ENCODE results near the gene CFAP92. TPM values are rescaled to one million over a fixed set of nuclear protein-coding genes. Genes with fewer than 3 reads are reported as not detected.
A peak's percentile ranks its signal among the peaks of the same experiment; 100 is the strongest.

Gene CFAP92
- total and polyA plus RNA-seq, 7 experiments from 2014 or later: 0.10 to 1.4 (median 0.46) TPM

- H3K4me3 ChIP-seq (ENCODE audit: low read length): no peak overlapping the region
- H3K9me3 ChIP-seq (ENCODE audit: control insufficient read depth in 2 of 3, low read length in 3 of 3): no peaks in the 10 kb centered on the region
- H3K27me3 Mint-ChIP-seq: no peaks in the 10 kb centered on the region
- DNase-seq (no peak), ATAC-seq (no peak)
- POLR2A ChIA-PET: interaction anchor here (1.1 to 1.8 kb wide), 4 partner anchors 15 to 295 kb away, joined by 3 to 6 read pairs (median 4); no protein-coding TSS in a partner anchor
- peaks cover 0 to 1% (median 0%) of the 10 kb centered on the region in 11 donors for H3K9me3 Mint-ChIP-seq
- H3K27me3 ChIP-seq (ENCODE audit: control insufficient read depth in 2 of 2, insufficient read depth in 2 of 2, low read length in 2 of 2): no peaks in the 10 kb centered on the region
- H3K4me1 ChIP-seq (ENCODE audit: control insufficient read depth in 2 of 2, insufficient read depth in 2 of 2, low read length in 2 of 2): peaks cover 12 to 16% of the 10 kb centered on the region in 2 donors
- no peaks in the 10 kb centered on the region for H3K36me3 ChIP-seq (ENCODE audit: control insufficient read depth in 2 of 3, insufficient read depth in 3 of 3, low read length in 3 of 3)
- H3K27ac Mint-ChIP-seq: peak overlapping the region in 2 of 9 donors; percentile 25 to 59
- H3K36me3 Mint-ChIP-seq: peaks cover 0 to 5% (median 0%) of the 10 kb centered on the region in 5 donors
- H3K27ac ChIP-seq (ENCODE audit: low read depth, low read length): no peak overlapping the region
- H3K4me3 Mint-ChIP-seq: no peak overlapping the region
- intact Hi-C loops (cut with micrococcal nuclease): no loop called here
- CTCF ChIA-PET: interaction anchor here (0.6 to 1.5 kb wide), 5 partner anchors 22 to 279 kb away, joined by 3 to 7 read pairs (median 3); no protein-coding TSS in a partner anchor
- peaks cover 19 to 54% (median 46%) of the 10 kb centered on the region in 7 donors for H3K4me1 Mint-ChIP-seq
Observed at GRCh38 chr3:129022114-129023007, 28.5 kb upstream of the CFAP92 start.

GRCh38 chr3:129021140-129021551 lies 27.3 kb upstream of the CFAP92 start:
- Histone ChIP-seq H3K36me3 (ENCODE audit: control insufficient read depth in 2 of 3, insufficient read depth in 3 of 3, low read length in 3 of 3) (no peaks in the 10 kb centered on the region), H3K4me3 (ENCODE audit: low read length) (no peak overlapping the region), H3K4me1 (ENCODE audit: control insufficient read depth in 2 of 2, insufficient read depth in 2 of 2, low read length in 2 of 2) (peaks cover 16 to 20% of the 10 kb centered on the region in 2 donors), H3K27me3 (ENCODE audit: control insufficient read depth in 2 of 2, insufficient read depth in 2 of 2, low read length in 2 of 2) (no peaks in the 10 kb centered on the region), H3K9me3 (ENCODE audit: control insufficient read depth in 2 of 3, low read length in 3 of 3) (no peaks in the 10 kb centered on the region), H3K27ac (ENCODE audit: low read depth, low read length) (no peak overlapping the region)
- peaks cover 0 to 5% (median 0%) of the 10 kb centered on the region in 5 donors for H3K36me3 Mint-ChIP-seq
- H3K27me3 Mint-ChIP-seq: no peaks in the 10 kb centered on the region
- ATAC-seq (no peak), DNase-seq (no peak)
- ChIA-PET CTCF (interaction anchor here (1.1 to 1.5 kb wide), 2 partner anchors 17 to 51 kb away, joined by 3 to 7 read pairs; no protein-coding TSS in a partner anchor), POLR2A (interaction anchor here (1.2 kb wide), 1 partner anchor 296 kb away, joined by 3 read pairs; no protein-coding TSS in a partner anchor)
- H3K9me3 Mint-ChIP-seq: peaks cover 0 to 1% (median 0%) of the 10 kb centered on the region in 11 donors
- H3K4me1 Mint-ChIP-seq: peaks cover 19 to 55% (median 48%) of the 10 kb centered on the region in 7 donors
- peak overlapping the region in 1 of 9 donors; percentile 12 for H3K27ac Mint-ChIP-seq
- no peak overlapping the region for H3K4me3 Mint-ChIP-seq
- intact Hi-C loops (cut with micrococcal nuclease): no loop called here

- no peaks in the 10 kb centered on the region for H3K36me3 ChIP-seq (ENCODE audit: control insufficient read depth in 2 of 3, insufficient read depth in 3 of 3, low read length in 3 of 3)
- no peak overlapping the region for H3K27ac Mint-ChIP-seq
- ATAC-seq (no peak), DNase-seq (no peak)
- H3K9me3 Mint-ChIP-seq: peaks cover 0 to 1% (median 0%) of the 10 kb centered on the region in 11 donors
- no peaks in the 10 kb centered on the region for H3K27me3 Mint-ChIP-seq
- H3K27me3 ChIP-seq (ENCODE audit: control insufficient read depth in 2 of 2, insufficient read depth in 2 of 2, low read length in 2 of 2): no peaks in the 10 kb centered on the region
- H3K4me3 Mint-ChIP-seq: no peak overlapping the region
- peaks cover 17 to 22% of the 10 kb centered on the region in 2 donors for H3K4me1 ChIP-seq (ENCODE audit: control insufficient read depth in 2 of 2, insufficient read depth in 2 of 2, low read length in 2 of 2)
- H3K36me3 Mint-ChIP-seq: peaks cover 0 to 5% (median 0%) of the 10 kb centered on the region in 5 donors
- CTCF ChIA-PET: interaction anchor here (0.8 to 1.5 kb wide), 3 partner anchors 16 to 51 kb away, joined by 3 to 7 read pairs (median 3); no protein-coding TSS in a partner anchor
- no peak overlapping the region for H3K27ac ChIP-seq (ENCODE audit: low read depth, low read length)
- H3K9me3 ChIP-seq (ENCODE audit: control insufficient read depth in 2 of 3, low read length in 3 of 3): no peaks in the 10 kb centered on the region
- H3K4me1 Mint-ChIP-seq: peaks cover 20 to 55% (median 48%) of the 10 kb centered on the region in 7 donors
- intact Hi-C loops (cut with micrococcal nuclease): no loop called here
- no peak overlapping the region for H3K4me3 ChIP-seq (ENCODE audit: low read length)
- POLR2A ChIA-PET: interaction anchor here (0.7 to 1.8 kb wide), 4 partner anchors 24 to 295 kb away, joined by 3 to 6 read pairs (median 3); a partner anchor contains a TSS
Observed at GRCh38 chr3:129020691-129021090, 26.8 kb upstream of the CFAP92 start.

GRCh38 chr3:129019266-129019665 lies 25.4 kb upstream of the CFAP92 start:
- DNase-seq: no peak
- CTCF ChIA-PET: interaction anchor here (1.0 to 1.3 kb wide), 2 partner anchors 15 to 48 kb away, joined by 4 to 5 read pairs; no protein-coding TSS in a partner anchor
- no peaks in the 10 kb centered on the region for H3K36me3 ChIP-seq (ENCODE audit: control insufficient read depth in 2 of 3, insufficient read depth in 3 of 3, low read length in 3 of 3)
- POLR2A ChIA-PET: interaction anchor here (0.8 to 1.8 kb wide), 7 partner anchors 9 to 297 kb away, joined by 3 to 9 read pairs (median 3); a partner anchor contains a TSS
- no peaks in the 10 kb centered on the region for H3K9me3 ChIP-seq (ENCODE audit: control insufficient read depth in 2 of 3, low read length in 3 of 3)
- intact Hi-C loops (cut with micrococcal nuclease): no loop called here
- H3K4me1 ChIP-seq (ENCODE audit: control insufficient read depth in 2 of 2, insufficient read depth in 2 of 2, low read length in 2 of 2): peaks cover 26 to 33% of the 10 kb centered on the region in 2 donors
- no peaks in the 10 kb centered on the region for H3K27me3 ChIP-seq (ENCODE audit: control insufficient read depth in 2 of 2, insufficient read depth in 2 of 2, low read length in 2 of 2)
- no peak overlapping the region for H3K4me3 ChIP-seq (ENCODE audit: low read length)
- ATAC-seq: no peak
- peaks cover 0 to 3% (median 0%) of the 10 kb centered on the region in 5 donors for H3K36me3 Mint-ChIP-seq
- H3K4me1 Mint-ChIP-seq: peaks cover 32 to 57% (median 51%) of the 10 kb centered on the region in 7 donors
- peaks cover 0 to 1% (median 0%) of the 10 kb centered on the region in 11 donors for H3K9me3 Mint-ChIP-seq
- H3K4me3 Mint-ChIP-seq: no peak overlapping the region
- peak overlapping the region in 3 of 9 donors; percentile 34 to 92 (median 51) for H3K27ac Mint-ChIP-seq
- no peaks in the 10 kb centered on the region for H3K27me3 Mint-ChIP-seq
- no peak overlapping the region for H3K27ac ChIP-seq (ENCODE audit: low read depth, low read length)

GRCh38 chr3:129018751-129019150 lies 24.9 kb upstream of the CFAP92 start:
- intact Hi-C loops (cut with micrococcal nuclease): no loop called here
- H3K4me3 Mint-ChIP-seq: peak overlapping the region in 5 of 10 donors; percentile 24 to 46 (median 29)

GRCh38 chr3:129018271-129018670 lies 24.4 kb upstream of the CFAP92 start:
- Histone ChIP-seq H3K27ac (ENCODE audit: low read depth, low read length) (peak overlapping the region; percentile 75), H3K4me3 (ENCODE audit: low read length) (no peak overlapping the region), H3K27me3 (ENCODE audit: control insufficient read depth in 2 of 2, insufficient read depth in 2 of 2, low read length in 2 of 2) (no peaks in the 10 kb centered on the region), H3K9me3 (ENCODE audit: control insufficient read depth in 2 of 3, low read length in 3 of 3) (no peaks in the 10 kb centered on the region), H3K36me3 (ENCODE audit: control insufficient read depth in 2 of 3, insufficient read depth in 3 of 3, low read length in 3 of 3) (no peaks in the 10 kb centered on the region), H3K4me1 (ENCODE audit: control insufficient read depth in 2 of 2, insufficient read depth in 2 of 2, low read length in 2 of 2) (peaks cover 26 to 33% of the 10 kb centered on the region in 2 donors)
- peaks cover 0 to 4% (median 0%) of the 10 kb centered on the region in 11 donors for H3K9me3 Mint-ChIP-seq
- CTCF ChIA-PET: interaction anchor here (1.7 to 6.8 kb wide), 4 partner anchors 8 to 101 kb away, joined by 8 to 117 read pairs (median 48); partner anchors contain the start of gene RAB43
- ATAC-seq: no peak
- peak overlapping the region in 2 of 10 donors; percentile 46 to 47 for H3K4me3 Mint-ChIP-seq
- peaks cover 0 to 3% (median 0%) of the 10 kb centered on the region in 5 donors for H3K36me3 Mint-ChIP-seq
- peak overlapping the region; percentile 28 to 100 (median 97) for H3K27ac Mint-ChIP-seq
- no peaks in the 10 kb centered on the region for H3K27me3 Mint-ChIP-seq
- no peak for DNase-seq
- peaks cover 34 to 61% (median 56%) of the 10 kb centered on the region in 7 donors for H3K4me1 Mint-ChIP-seq
- intact Hi-C loops (cut with micrococcal nuclease): no loop called here
- POLR2A ChIA-PET: interaction anchor here (3.5 to 12.0 kb wide), 4 partner anchors 8 to 102 kb away, joined by 48 to 236 read pairs (median 78); partner anchors contain the start of genes CFAP92, EFCC1 and RAB43

More at GRCh38 chr3:129018751-129019150, 24.9 kb upstream of the CFAP92 start:
- Histone ChIP-seq H3K4me3 (ENCODE audit: low read length) (no peak overlapping the region), H3K9me3 (ENCODE audit: control insufficient read depth in 2 of 3, low read length in 3 of 3) (no peaks in the 10 kb centered on the region), H3K27me3 (ENCODE audit: control insufficient read depth in 2 of 2, insufficient read depth in 2 of 2, low read length in 2 of 2) (no peaks in the 10 kb centered on the region), H3K27ac (ENCODE audit: low read depth, low read length) (no peak overlapping the region), H3K36me3 (ENCODE audit: control insufficient read depth in 2 of 3, insufficient read depth in 3 of 3, low read length in 3 of 3) (no peaks in the 10 kb centered on the region), H3K4me1 (ENCODE audit: control insufficient read depth in 2 of 2, insufficient read depth in 2 of 2, low read length in 2 of 2) (peaks cover 26 to 33% of the 10 kb centered on the region in 2 donors)
- no peaks in the 10 kb centered on the region for H3K27me3 Mint-ChIP-seq
- ATAC-seq: no peak
- peaks cover 0 to 3% (median 0%) of the 10 kb centered on the region in 5 donors for H3K36me3 Mint-ChIP-seq
- H3K27ac Mint-ChIP-seq: peak overlapping the region in 8 of 9 donors; percentile 28 to 92 (median 62)
- H3K4me1 Mint-ChIP-seq: peaks cover 33 to 60% (median 56%) of the 10 kb centered on the region in 7 donors
- H3K9me3 Mint-ChIP-seq: peaks cover 0 to 1% (median 0%) of the 10 kb centered on the region in 11 donors
- no peak for DNase-seq
- ChIA-PET POLR2A (interaction anchor here (0.8 to 1.6 kb wide), 3 partner anchors 9 to 102 kb away, joined by 3 to 9 read pairs (median 3); no protein-coding TSS in a partner anchor), CTCF (interaction anchor here (1.7 to 6.8 kb wide), 3 partner anchors 8 to 14 kb away, joined by 8 to 117 read pairs (median 74); no protein-coding TSS in a partner anchor)

Data from naive thymus-derived CD4-positive, alpha-beta T cell (primary cell).